HG03095 (cell line): ENCODE data around the gene UBE2H.
"Not testable (repeated sequence)": the region's sequence is repeated elsewhere in the genome, so short reads cannot be mapped to it uniquely, and the experiment has no call there.

Experiments used
- ATAC-seq: cut with Tn5 transposase; IDR thresholded peaks from one replicate; pipeline ENCODE4 v1.9.1; 2021; ENCODE audit warnings: moderate library complexity; ENCODE audit not compliant: unreplicated experiment

The UBE2H gene

DNA sequence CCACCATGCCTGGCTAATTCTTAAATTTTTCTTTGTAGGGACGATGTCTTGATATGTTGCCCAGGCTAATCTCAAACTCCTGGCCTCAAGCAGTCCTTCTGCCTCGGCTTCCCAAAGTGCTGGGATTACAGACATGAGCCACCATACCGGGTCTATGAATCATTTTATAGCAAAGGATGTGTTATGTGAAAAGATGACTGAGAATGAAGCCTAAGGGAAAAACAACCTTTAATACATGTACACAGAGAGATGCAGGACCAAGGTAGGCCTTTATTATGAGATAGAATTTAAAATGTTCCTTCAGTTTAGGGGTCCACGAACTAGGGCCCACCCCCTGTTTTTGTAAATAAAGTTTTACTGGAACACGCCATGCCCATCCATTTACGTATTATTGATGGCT lies 41.0 kb downstream of the UBE2H start:
- ATAC-seq: no peak

DNA sequence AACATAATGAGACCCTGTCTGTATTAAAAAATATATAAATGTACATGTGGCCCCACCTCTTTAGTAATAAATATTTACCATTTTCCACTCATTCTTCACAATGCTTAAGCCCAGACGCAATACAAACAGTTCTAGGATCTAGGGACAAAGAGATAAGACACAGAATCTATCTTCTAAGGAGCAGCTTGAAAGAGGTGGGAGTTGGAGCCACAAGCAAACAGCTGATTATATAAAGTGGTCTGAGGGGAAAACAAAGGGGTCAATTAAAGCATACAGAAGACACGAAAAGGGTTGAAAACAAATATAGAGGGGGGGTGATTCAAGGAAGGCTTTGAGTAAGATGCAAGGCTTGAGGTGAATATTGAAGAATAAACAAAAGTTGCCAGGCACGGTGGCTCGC lies 43.1 kb downstream of the UBE2H start:
- no peak for ATAC-seq

DNA sequence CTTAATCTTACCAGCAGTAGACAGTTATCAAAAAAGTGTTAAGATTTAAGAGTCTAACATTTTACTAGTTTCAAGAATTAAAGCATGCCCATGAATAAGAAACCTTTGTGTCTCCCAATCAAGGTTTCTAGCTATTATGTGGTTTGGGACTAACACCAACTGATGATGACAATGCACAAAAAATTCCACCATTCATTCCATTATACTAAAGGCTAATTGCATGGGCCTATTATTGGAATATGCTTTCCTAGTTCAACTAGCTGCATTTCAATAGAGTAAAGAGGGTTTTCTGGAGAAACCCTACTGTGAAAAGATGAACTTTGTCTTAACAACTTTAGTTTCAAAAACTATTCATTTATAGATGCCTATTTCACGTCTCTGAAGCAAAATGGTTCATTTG lies 44.6 kb downstream of the UBE2H start:
- ATAC-seq: no peak

DNA sequence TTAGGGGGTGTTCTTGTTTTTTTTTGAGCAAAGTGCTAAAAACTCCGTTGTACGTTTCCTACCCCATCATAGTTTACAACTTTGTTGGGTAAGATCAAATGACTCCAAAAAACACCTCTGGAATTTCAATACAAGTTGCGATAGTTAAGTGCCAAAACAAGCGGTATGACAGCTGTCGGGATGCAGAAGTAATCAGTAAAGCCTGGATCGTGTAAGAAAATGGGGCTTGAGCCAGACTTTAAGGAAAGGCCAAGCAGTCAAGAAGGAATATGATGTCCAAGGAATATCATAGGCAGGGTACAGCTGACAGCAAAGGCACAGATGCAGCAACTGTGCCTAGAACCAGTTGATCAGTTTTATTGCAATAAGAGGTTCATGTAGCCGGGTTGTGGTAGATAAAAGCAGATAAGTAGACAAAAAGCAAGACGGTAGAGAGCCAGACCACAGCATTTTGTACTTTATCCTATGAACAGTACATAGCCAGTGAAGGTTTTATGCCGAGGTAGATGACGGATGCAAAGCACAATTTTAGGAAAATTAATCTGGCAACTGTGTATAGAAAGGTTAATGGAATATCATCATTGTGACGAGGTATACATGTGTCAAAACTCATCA lies 45.5 kb downstream of the UBE2H start:
- ATAC-seq: no peak

DNA sequence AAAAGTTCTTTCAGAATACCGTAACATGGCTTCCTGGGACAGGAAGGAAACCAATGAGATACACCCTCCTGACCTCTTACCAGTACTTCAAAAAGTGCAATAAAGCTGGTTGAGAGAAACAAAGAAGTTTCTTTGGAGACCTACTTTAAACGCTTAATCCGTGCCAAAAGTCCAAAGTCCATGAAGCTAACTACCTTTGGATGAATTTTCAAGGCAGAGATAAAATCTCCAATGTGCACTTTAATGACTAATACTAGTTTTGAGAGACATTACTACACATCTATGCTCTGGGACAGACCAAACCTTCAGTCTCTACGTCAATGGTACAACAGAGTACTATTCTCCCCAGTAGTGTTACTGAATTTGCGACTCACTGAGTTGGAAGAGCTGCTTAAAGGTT lies 46.1 kb downstream of the UBE2H start:
- no peak for ATAC-seq

DNA sequence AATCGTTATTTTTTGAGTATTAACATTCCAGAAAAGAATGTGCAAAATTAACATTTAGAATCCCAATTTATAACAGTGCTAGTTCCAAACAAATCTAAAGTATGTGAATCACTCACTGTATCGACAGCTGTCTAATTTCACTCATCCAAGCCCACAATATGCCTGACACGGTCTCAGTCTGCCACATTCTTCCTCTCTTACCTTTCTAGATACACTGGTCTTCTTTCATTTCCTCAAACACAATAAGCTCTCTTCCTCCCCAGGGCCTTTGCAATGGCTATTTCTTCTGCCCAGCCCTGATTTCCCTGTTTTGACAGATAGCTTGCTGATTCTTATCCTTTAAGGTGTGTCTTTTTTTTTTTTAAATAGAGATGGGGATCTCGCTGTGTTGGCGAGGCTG lies 48.8 kb downstream of the UBE2H start:
- ATAC-seq: peak; percentile 82

DNA sequence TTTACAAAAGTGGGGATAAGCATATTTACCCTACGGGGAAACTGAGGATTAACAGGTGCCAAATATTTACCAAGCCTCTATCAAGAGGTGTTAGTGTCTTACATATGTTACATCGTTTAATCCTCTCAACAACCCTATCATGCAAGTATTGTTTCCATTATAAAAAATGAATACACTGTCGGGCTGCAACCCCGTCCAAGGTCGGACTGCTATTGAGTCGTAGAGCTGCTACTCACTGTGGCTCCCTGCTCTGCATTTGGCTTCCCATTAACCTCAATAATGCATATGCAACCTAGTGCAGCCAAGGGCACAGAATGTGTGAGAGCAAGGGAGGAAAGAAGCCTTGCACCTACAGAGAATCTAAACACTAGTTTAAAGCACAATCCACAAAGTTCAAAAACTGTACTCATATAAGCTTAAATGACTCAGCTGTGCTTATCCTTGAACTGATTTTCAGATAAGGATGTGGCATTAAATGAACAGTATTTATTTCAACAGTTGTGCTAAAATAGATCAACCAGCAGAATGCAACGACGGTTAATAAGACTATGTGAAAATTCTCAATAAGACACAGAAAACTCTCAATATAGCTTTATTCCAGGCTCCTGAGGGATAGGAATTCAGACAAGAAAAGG lies 49.9 kb downstream of the UBE2H start:
- ATAC-seq: no peak

DNA sequence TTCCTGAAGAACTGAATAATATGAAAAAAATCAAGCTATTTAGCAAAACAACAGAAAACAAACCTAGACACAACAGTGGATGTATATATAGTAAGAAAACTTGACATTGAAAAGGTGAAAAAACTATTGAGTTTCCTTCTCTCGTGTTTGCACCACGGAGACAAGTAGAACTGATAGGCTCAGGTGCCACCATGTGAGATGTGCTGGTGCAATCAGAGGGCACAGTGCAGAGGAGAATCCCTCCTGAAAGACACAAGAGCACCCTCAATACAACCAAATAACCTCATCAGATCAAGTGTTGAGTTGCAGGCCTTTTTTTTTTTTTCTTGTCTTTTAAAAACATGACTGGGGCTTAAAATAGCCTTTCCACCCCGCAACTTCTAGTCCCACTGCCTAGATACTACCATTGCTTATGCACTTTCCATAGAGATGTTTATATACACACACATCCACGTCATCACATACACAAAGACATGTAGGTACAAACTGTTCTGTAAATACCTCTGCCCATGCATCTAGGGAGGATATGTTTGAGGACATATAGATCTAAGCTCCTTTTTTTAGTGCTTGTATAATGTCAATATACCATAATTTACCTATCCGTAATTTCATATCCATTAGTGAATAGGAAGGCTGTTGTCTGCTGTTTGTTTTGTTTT lies 54.1 kb downstream of the UBE2H start:
- ATAC-seq: no peak

DNA sequence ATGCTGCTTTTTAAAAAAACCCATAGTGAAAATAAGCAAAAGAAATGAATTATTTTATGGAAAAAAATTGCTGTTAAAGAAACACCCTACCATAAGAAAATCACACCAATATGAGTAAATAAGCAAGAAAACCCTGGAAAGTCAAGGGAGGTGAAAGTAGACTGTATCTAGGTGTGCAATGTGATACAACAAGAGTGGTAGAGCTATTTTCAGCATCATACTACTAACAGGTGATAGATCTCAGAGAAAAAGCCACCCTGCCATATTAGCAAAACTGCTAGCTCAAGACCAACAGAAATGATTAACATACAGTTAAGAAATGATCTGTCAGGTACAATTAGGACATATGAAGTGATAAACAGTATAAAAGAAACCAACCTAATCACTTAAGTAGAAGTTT lies 54.8 kb downstream of the UBE2H start:
- ATAC-seq: no peak

DNA sequence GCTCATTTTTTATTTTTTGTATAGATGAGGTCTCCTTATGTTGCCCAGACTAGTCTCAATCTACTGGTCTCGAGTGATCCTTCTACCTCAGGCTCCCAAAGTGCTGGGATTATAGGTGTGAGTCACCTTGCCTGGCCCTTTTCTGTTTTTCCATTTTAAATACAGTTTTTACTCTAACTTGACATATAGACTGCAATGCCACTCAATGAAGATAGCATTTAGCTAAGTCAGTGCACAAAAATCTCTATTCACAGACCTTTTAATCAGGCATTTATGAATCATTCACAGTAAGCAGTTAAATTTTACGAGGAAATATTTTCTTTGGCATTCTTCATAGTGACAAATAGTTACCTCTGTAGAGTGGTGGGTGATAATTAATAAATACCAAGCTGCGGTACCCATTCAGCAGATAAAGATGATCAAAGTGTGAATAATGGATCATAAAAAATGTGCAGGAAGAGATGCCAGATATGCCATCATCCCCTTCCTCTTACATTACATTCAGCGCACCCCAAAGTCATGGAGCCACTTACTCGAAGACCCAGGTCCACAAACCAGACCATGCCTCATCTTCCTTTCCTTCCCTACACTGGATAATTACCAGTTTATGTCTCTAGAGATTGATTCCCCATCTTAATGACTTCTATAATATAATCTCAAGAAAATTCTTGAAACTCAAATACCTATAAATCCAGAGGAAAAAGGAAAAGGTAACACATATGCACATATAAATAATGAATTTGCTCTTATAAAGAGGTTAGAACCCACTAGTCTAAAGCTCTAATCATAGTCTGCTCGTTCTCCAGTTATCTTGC lies 56.0 kb downstream of the UBE2H start:
- no peak for ATAC-seq

DNA sequence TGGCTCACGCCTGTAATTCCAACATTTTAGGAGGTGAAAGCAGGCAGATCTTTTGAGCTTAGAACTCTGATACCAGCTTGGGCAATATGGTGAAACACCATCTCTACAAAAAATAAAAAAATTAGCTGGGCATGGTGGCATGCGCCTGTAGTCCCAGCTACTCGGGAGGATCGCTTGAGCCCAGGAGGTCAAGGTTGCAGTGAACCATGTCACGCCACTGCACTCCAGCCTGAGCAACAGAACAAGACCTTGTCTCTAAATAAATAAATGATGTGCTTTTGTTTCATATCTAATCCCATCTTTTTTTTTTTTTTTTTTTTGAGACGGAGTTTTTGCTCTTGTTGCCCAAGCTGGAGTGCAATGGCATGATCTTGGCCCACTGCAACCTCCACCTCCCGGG lies 58.6 kb downstream of the UBE2H start:
- ATAC-seq: not testable (repeated sequence)

DNA sequence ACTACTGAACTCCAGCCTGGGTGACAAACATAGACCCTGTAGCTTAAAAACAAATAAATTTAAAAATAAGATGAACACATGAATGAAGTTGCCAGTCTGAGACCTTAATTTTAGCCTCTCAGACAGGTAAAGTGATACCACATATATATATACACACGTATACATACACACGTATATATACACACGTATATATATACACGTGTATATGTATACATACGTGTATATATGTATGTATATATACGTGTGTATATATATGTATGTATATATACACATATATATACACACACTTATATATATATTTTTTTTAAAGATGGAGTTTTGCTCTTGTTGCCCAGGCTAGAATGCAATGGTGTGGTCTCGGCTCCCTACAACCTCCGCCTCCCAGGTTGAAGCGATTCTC lies 62.7 kb downstream of the UBE2H start:
- ATAC-seq: no peak

DNA sequence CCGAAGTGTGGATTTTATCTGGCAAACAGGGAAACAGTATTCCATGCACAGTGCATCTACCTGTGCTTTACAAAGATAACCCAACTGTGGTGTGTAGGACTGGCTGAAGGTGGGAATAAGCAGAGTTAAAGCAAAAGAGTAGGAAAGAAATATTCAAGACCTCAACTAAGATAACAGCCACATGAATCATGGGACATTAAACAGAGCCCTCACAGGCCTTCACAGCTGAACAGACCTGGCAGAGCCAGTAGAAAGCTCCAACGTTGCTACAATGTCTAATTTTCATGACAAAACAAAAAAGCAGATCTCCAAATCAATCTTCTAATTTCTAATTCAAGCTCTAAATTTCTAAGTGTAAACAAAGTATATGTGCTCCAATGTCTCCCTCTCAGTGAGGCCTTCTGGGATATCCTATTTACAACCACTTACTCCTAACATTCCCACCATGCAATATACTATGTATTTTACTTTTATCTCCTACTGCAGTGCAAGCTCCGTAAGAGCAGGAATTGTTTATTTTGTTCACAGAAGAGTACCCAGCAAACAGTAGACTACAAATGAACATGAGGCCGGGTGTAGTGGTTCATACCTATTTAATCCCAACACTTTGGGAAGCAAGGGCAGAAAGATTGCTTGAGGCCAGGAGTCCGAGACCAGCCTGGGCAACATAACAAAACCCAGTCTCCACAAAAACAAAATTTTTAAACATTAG lies 63.5 kb downstream of the UBE2H start:
- ATAC-seq: no peak

DNA sequence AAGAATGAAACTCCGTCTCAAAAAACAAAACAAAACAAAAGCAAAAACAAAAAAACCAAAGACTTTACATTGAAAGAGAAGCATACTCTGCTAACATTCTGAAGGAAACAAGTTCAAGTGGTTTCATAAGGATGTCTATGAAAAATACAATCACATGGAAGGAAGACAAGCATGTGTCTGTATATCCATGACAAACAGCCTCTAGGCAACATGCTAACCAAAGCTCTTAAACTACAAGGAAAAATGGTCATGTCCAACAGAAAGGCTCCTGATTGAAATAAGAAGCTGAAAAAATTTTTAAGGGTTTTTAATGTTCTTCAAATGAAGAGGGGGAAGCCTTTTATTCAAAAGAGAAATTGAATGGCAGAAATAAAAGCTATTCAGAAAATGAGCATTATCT lies 64.9 kb downstream of the UBE2H start:
- no peak for ATAC-seq

DNA sequence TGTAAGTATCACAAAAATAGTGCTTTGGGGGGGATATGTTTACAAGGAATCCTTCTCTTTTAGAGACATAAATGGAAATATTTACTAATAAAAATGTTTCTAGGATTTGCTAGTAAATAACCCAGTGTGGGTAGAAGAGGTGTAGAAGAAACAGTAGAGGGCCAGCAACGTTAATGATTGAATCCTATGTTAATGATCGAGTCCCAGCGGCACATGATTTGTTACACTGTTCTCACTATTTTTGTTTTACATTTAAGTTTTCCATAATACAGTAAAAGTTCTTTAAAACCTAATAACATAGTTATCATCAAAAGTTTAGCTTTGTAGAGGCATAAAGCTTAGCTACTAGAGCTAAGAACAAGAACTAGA lies 66.0 kb downstream of the UBE2H start:
- no peak for ATAC-seq

DNA sequence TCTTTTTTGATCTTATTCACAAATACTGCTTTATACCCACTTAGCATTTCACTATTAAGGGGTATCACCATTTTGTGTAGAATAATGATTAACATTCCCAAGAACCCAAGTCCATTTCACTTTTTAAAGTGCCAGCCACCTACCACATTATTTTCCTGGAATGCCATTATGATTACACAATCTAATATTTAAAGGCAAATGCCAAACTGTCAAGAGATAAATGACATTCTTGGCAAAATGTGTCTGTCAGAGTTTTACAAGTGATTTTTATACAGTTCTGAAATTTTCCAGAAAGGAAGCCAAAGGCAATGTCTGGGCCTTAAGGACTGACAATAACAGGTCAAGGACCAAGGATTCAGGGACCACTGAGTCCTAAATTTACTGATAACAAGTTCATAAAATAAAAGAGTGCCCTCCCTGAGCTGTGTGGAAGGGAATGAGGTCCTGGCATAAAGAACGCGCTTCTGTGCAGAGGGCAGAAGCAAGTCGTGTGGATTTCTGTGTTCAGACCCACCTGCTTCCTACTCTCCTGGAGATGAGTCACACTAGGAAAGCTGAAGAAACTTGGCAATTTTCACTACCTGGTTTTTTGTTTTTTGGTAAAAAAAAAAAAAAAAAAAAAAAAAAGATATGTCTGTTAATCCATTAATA lies 66.5 kb downstream of the UBE2H start:
- ATAC-seq: no peak

DNA sequence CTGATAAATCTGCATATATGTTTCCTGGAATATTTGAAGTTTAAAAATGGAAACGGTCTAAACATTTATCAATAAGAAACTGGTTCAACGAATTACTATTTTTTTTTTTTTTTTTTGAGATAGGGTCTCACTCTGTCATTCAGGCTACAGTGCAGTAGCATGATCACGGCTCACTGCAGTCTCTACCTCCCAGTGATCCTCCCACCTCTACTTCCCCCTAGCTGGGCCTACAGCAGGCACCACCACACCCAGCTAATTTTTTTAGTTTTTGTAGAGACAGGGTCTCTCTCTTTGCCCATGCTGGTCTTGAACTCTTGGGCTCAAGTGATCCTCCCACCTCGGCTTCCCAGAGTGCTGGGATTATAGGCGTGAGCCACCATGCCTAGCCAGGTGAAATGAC lies 68.3 kb downstream of the UBE2H start:
- no peak for ATAC-seq

DNA sequence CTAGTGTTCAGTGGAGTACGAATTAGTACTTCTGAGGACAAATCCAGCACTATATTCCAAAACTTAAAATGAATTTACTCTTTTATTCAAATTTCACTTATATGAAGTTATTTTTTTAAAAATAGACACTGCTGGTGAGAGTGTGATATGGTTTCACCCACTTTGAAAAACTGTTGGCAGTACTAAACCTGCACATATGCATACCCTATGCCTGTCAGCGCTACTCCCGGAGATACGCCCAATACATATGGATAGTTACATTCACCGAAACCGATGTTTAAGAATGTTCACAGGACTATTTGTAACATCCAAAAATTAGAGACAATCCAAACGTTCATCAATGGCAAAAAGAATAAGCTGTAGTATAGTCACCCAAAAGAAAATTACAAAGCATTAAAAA lies 69.6 kb downstream of the UBE2H start:
- ATAC-seq: no peak

DNA sequence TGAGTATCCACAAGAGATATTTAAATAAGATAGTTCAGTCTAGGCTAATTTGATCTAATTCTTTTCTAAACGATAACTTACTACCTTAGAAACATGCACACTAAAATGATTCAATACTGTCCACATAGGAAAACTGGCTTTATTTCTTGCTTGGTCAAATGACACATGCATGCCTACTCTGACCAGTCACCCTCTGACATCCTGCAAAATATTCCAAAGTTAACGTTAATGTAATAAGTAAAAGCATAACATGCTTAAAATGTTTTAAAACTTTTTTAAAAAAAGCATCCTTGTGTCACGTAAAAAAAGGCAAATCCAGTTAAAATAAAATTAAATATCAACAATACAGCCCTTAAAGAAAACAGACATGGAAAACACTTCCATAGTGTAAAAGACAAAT lies 70.2 kb downstream of the UBE2H start:
- no peak for ATAC-seq

DNA sequence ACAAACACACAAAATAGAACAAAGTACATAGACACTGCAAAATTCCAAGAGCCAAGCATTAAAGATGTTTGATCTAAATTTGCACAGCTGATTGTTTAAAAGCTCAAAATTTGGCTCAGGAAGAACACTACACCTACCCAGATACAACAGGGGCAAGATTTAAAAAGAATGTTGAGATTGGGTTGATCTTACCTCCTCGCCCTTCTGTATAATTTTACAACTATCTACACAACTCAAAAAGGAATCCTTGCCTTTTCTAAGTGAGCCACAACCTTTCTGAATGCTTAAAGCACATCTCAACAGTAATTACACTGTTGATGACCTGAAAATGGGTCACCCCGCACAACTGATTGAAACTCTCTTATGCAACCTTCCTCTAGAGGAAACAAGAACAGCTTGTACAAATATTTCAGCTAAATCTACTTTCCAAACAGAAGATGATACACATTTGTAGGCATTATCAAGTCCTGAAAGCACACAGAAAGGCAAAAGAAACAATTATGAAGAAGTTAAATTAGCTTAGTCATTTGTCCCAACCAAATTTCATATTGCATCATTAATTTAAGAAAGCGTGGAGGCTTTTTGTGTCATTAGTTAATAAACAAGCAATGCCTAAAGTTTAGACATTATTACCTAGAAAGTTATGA lies 75.5 kb downstream of the UBE2H start:
- ATAC-seq: no peak
